A673 (cell line): ENCODE data around the gene CDK13.

Experiments
- EZH2 ChIP-seq: fragments of 200-600 bp; sonication (generic); IDR thresholded peaks from 2 replicates; pipeline ENCODE4 v1.6.1; 2017; ENCODE audit warnings: borderline replicate concordance, low read depth, mild to moderate bottlenecking, mixed read lengths, antibody characterized with exemption, low read length; ENCODE audit not compliant: poor library complexity, severe bottlenecking
- TF ChIP-seq, protein P1 (sequence below): fragments of 300-800, 200-600 bp; sonication (generic); conservative IDR thresholded peaks from 2 replicates; pipeline ENCODE4 v1.5.1; 2017; ENCODE audit warnings: low read depth, mild to moderate bottlenecking, antibody characterized with exemption, low read length, moderate library complexity, mixed read lengths

DNA sequence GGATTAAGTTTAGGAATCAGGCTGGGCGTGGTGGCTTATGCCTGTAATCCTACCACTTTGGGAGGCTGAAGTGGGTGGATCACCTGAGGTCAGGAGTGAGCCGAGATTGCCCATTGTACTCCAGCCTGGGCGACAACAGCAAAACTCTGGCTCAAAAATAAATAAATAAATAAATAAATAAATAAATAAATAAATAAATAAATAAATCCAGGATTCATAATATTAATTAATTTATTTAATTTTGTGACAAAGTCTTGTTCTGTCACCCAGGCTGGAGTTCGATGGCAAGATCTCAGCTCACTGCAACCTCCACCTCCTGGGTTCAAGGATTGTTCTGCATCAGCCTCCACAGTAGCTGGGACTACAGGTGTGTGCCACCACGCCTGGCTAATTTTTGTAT lies 188.9 kb downstream of the CDK13 start:
- TF ChIP-seq, protein P1, sequence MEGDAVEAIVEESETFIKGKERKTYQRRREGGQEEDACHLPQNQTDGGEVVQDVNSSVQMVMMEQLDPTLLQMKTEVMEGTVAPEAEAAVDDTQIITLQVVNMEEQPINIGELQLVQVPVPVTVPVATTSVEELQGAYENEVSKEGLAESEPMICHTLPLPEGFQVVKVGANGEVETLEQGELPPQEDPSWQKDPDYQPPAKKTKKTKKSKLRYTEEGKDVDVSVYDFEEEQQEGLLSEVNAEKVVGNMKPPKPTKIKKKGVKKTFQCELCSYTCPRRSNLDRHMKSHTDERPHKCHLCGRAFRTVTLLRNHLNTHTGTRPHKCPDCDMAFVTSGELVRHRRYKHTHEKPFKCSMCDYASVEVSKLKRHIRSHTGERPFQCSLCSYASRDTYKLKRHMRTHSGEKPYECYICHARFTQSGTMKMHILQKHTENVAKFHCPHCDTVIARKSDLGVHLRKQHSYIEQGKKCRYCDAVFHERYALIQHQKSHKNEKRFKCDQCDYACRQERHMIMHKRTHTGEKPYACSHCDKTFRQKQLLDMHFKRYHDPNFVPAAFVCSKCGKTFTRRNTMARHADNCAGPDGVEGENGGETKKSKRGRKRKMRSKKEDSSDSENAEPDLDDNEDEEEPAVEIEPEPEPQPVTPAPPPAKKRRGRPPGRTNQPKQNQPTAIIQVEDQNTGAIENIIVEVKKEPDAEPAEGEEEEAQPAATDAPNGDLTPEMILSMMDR: no peak
- TF ChIP-seq EZH2: no peak
